ENCODE measurements around the gene FAM241B. TPM values are rescaled to one million over a fixed set of nuclear protein-coding genes. Genes with fewer than 3 reads are reported as not detected.

FAM241B gene
- total RNA-seq, 4 donors from 2014 or later: 0.35 to 5.4 TPM; not detected in 2

DNA sequence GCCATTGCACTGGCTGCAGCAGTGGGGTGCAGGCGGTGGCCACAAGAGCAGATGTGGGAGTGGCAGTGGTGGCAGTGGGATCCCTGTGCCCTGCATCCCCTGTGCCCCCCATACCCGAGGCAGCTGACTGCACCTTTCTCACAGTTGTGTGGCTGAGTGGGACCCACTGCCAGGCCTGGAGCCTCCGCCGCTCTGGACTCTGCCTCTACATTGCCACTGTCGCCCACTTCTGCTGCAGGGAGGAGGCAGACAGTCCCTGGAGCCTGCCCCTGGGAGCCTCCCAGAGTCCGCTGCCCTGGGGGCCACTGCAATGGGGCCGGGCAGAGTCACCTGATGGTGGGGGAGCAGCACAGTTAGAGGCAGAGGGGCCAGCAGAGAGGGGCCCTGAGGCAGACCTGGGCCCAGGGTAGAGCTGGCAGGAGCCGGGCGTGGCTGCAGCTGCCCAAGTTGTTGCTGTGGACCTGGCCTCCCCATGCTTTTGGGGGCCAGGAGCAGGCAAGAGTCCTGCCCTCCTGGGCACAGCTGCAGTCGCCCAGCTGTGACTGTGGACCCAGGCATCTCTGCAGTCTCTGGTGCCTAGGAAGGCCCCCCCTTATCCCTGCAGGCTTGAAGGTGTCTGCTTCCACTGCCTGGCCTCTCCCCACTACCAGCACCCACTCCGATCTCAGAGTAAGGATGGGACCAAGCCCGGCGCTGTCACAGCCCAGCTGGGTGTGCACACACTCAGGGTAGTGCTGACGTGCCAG, 22.2 kb downstream of the FAM241B start:
- Histone ChIP-seq H3K9me3 (no peaks in the 10 kb centered on the region), H3K36me3 (no peaks in the 10 kb centered on the region), H3K4me1 (no peaks in the 10 kb centered on the region), H3K27me3 (no peaks in the 10 kb centered on the region), H3K27ac (no peak overlapping the region), H3K4me3 (no peak overlapping the region)
- intact Hi-C loops (cut with DNase I; ENCODE audit: low total_unique reads): no loop called here
- DNase-seq: no peak
- TF ChIP-seq, protein P1, sequence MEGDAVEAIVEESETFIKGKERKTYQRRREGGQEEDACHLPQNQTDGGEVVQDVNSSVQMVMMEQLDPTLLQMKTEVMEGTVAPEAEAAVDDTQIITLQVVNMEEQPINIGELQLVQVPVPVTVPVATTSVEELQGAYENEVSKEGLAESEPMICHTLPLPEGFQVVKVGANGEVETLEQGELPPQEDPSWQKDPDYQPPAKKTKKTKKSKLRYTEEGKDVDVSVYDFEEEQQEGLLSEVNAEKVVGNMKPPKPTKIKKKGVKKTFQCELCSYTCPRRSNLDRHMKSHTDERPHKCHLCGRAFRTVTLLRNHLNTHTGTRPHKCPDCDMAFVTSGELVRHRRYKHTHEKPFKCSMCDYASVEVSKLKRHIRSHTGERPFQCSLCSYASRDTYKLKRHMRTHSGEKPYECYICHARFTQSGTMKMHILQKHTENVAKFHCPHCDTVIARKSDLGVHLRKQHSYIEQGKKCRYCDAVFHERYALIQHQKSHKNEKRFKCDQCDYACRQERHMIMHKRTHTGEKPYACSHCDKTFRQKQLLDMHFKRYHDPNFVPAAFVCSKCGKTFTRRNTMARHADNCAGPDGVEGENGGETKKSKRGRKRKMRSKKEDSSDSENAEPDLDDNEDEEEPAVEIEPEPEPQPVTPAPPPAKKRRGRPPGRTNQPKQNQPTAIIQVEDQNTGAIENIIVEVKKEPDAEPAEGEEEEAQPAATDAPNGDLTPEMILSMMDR (IDR thresholded peaks at IDR 0.05): no peak
- no peak for TF ChIP-seq POLR2A (IDR thresholded peaks at IDR 0.05)

DNA sequence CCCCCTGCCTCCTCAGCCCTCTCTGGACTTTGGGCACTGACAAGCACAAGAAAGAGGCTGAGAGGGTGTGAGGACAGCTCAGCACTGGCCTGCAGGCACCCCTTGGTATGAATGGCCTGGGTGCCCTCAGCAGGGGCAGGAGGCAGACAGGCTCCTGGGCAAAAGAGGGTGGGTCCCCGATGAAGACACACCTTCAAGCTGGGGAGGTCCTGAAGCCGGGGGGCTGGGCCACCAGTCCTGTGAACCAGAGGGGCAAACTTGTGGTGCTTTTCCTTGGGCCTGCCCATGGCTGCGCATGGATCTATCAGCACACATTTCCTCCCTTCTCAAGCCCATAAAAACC, 22.8 kb downstream of the FAM241B start:
- H3K27ac ChIP-seq: no peak overlapping the region
- H3K9me3 ChIP-seq: no peaks in the 10 kb centered on the region
- TF ChIP-seq, protein P1 (IDR thresholded peaks at IDR 0.05): no peak
- no peak for TF ChIP-seq POLR2A (IDR thresholded peaks at IDR 0.05)
- DNase-seq: no peak
- H3K4me3 ChIP-seq: no peak overlapping the region
- H3K4me1 ChIP-seq: no peaks in the 10 kb centered on the region
- intact Hi-C loops (cut with DNase I; ENCODE audit: low total_unique reads): no loop called here
- no peaks in the 10 kb centered on the region for H3K36me3 ChIP-seq
- H3K27me3 ChIP-seq: no peaks in the 10 kb centered on the region

DNA sequence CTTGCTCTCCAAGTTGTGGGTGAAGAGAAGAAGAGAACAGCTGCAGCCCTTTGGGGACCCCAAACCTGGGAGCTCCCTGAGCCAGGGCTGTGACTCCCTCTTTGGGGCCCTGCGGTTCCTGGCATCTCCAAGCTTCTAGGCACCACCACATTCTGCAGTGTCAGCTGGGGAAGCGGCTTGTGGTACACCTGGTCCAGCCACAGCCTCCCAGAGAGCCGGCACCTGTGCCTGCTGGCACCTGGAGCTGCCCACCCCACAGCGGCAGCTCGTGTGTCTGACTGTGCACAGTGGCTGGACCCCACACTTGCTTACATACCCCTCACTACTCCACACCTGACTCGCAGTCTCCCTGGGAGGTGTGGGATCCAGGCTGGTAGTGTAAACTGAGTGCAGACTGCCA, 23.5 kb downstream of the FAM241B start:
- TF ChIP-seq POLR2A (IDR thresholded peaks at IDR 0.05): no peak
- TF ChIP-seq, protein P1 (IDR thresholded peaks at IDR 0.05): no peak
- Histone ChIP-seq H3K27me3 (no peaks in the 10 kb centered on the region), H3K4me1 (no peaks in the 10 kb centered on the region), H3K36me3 (no peaks in the 10 kb centered on the region), H3K4me3 (no peak overlapping the region), H3K9me3 (no peaks in the 10 kb centered on the region), H3K27ac (no peak overlapping the region)
- DNase-seq: no peak
- intact Hi-C loops (cut with DNase I; ENCODE audit: low total_unique reads): no loop called here

DNA sequence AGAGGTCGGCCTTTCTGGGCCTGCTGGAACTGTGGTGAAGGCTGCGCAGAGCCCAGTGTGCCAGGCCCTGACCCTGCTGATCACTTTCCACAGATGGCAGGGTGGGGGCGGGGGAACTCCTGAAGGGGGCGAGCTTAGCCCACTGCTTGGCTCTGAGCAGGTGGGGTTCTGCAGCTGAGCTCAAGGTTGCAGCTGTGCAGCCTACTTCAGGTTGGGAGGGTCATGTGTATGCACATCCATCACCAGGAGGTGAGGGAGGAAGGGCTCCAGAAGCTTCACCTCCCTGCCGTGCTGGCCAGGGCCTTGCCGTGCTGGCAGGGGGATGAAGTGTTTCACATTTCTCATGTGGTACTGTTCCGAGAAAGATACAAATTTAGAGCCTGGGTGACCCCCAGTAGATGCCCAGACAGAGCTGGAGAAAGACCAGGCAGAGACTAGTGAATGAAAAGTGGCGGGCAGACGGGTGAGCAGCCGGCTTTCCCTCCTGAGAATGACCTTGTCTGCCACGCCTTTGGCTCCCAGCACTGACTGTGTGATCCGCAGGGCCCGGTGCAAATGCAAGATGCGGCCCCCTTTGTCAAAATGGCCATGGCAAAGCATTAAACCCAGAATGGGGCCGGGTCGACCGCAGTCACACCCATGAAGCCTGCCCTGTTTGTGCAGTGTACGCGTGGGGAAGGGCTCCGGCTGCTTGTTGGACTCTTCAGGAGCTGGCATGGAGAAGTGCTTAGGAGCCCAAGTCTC, 25.2 kb downstream of the FAM241B start:
- Histone ChIP-seq H3K36me3 (no peaks in the 10 kb centered on the region), H3K27me3 (no peaks in the 10 kb centered on the region), H3K27ac (no peak overlapping the region), H3K4me3 (no peak overlapping the region), H3K9me3 (no peaks in the 10 kb centered on the region), H3K4me1 (no peaks in the 10 kb centered on the region)
- intact Hi-C loops (cut with DNase I; ENCODE audit: low total_unique reads): no loop called here
- TF ChIP-seq POLR2A (IDR thresholded peaks at IDR 0.05): no peak
- TF ChIP-seq, protein P1 (IDR thresholded peaks at IDR 0.05): no peak
- DNase-seq: no peak

DNA sequence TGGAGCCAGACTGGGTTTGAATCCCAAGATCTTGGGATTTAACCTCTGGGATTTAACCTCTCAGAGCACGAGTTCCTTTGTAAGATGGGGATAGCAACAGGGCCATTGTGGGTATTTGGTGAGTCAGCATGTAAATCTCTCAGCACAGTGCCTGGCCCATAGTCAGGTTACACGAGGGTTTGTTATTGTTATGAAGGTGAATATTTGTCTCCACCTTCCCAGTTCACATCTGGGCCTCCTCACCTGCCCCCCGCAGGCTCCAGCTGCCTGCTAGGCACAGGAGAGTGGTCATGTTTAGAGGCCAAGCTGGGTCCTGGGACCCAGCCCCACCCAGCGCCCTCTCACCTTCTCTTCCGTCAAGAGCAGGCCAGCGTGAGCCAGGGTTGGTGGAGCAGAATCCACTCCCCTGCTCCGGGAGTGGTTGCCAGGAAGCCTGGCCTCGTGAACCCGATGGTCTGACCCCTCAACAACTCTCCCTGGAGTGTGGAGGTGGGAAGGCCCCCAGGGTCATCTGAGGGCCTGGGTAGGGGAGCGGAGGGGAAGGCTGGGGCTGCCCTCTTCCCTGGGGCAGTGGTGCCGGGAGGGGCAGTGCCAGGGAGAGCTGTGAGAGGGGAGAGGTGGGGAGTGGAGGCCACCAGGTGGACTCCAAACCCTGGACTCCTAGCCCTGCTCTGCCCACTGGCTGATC, 26.0 kb downstream of the FAM241B start:
- TF ChIP-seq, protein P1 (IDR thresholded peaks at IDR 0.05): no peak
- no peak for TF ChIP-seq POLR2A (IDR thresholded peaks at IDR 0.05)
- H3K27me3 ChIP-seq: no peaks in the 10 kb centered on the region
- DNase-seq: no peak
- intact Hi-C loops (cut with DNase I; ENCODE audit: low total_unique reads): no loop called here
- no peaks in the 10 kb centered on the region for H3K9me3 ChIP-seq
- H3K4me1 ChIP-seq: no peaks in the 10 kb centered on the region
- no peak overlapping the region for H3K27ac ChIP-seq
- no peak overlapping the region for H3K4me3 ChIP-seq
- no peaks in the 10 kb centered on the region for H3K36me3 ChIP-seq

All from uterus (tissue), 4 donors.